Measurements from ENCODE around the gene LIMS2.

Gene LIMS2

DNA sequence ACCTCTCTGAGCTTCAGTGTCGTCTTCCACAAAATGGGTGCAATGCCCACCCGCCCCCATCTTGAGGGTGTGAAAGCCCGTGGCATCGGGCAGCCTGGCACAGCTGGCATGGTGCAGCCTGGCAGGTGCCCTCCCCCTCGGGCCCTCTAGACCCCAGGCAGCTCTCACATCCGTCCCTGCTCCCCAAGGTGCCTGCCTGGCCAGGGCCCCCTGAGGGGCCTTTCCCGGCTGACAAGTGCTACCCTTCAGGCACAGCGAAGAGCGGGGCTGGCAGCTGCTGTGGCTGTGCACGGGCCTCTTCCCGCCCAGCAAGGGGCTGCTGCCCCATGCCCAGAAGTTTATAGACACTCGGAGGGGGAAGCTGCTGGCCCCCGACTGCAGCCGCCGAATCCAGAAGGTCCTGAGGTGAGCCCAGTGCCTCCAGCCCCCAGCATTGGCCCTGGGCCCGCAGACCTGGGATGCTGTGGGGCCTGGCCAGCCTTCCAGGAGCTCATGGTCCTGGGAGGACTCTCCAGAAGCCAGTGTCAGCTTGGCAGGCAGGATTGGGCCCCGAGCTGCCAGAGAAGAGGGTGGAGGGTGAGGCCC lies 43.2 kb downstream of the LIMS2 start:
- no peak for FAIRE-seq

DNA sequence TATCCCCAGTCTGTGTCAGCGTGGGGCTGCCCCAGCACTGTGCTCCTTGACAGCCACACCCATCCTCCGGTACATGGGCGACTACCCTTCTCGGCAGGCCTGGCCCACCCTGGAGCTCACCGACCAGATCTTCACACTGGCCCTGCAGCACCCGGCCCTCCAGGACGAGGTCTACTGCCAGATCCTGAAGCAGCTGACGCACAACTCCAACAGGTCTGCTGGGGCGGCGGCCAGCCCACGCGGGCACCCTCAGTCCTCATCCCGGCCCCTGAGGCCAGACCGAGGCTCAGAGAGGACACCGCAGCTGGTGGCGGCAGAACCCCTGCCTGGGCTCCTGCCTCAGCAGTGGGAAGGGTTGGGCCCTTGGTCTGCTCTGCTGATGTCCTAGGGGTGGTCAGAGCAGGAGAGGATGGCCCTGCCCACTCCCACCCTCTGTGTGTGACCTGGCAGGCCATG lies 43.8 kb downstream of the LIMS2 start:
- FAIRE-seq: no peak

DNA sequence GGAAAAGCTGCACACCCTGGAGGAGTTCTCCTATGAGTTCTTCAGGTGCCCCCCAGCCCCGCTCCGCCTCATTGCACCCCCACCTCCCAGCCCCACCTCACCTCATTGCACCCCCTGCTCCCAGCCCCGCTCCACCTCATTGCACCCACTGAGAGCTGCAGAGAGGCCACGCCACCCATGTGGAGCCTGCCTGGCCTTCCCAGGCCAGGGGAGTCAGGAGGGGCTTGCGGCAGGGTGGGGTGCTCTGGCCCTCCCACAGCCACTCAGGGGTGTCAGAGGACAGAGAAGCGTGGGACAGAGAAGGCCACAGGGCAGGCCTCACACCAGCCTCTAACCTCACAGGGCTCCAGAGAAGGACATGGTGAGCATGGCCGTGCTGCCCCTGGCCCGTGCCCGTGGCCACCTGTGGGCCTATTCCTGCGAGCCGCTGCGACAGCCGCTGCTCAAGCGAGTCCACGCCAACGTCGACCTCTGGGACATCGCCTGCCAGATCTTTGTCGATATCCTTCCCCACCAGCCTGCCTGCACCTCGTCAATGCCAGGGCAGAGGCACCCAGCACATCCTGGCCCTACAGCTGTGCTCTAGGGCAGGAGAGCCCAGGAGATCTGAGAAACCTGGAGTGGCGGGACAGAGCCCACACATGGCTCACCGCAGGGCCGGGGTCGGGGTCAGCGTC lies 44.3 kb downstream of the LIMS2 start:
- no peak for FAIRE-seq

DNA sequence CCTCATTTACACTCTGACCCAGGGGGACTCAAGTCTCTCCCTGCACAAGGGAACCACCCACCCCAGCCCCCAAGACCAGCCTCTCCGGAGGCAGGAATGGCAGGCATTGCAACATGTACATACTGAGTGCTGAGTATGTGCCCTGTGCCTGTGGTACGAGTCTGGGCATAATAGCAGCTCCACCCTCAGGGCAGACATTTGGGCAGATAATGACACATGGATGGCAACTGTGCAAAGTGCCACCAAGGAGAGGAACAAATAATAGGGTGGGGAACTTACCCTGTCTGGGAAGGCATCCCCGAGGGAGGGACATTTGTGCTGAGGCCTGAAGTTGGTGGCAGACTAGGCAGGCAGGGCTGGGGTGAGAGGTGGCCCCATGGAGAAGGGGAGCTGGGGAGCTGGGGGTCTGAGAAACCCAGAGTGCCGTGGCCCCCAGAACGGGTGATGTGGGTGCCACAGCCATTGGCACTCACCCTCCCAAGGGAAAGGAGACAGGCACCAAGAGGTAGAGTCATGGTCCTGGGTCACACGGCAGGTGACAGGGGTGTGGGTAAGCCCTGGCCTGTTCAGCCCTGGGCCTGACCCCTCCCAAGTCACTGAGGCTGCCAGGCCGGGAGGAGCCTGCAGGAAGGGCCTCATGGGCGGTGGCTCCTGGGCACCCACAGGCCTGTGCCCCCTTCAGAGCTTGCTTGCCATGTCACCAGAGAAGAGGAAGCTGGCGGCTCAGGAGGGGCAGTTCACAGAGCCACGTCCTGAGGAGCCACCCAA lies 45.0 kb downstream of the LIMS2 start:
- FAIRE-seq: no peak

DNA sequence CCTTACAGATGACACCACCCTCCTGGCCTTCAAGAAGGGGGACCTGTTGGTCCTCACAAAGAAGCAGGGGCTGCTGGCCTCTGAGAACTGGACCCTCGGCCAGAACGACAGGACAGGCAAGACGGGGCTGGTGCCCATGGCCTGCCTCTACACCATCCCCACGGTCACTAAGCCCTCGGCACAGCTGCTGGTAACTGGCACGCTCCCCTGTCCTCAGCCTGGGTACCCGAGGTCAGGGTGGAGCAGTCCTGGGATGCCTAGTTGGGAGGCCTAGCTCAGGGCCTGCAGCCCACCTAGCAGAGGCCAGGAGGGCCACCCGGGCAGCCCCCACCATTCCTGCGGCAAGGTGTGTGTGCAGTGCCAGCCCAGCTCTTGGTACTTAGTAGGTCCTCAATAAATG lies 45.7 kb downstream of the LIMS2 start:
- FAIRE-seq: no peak

DNA sequence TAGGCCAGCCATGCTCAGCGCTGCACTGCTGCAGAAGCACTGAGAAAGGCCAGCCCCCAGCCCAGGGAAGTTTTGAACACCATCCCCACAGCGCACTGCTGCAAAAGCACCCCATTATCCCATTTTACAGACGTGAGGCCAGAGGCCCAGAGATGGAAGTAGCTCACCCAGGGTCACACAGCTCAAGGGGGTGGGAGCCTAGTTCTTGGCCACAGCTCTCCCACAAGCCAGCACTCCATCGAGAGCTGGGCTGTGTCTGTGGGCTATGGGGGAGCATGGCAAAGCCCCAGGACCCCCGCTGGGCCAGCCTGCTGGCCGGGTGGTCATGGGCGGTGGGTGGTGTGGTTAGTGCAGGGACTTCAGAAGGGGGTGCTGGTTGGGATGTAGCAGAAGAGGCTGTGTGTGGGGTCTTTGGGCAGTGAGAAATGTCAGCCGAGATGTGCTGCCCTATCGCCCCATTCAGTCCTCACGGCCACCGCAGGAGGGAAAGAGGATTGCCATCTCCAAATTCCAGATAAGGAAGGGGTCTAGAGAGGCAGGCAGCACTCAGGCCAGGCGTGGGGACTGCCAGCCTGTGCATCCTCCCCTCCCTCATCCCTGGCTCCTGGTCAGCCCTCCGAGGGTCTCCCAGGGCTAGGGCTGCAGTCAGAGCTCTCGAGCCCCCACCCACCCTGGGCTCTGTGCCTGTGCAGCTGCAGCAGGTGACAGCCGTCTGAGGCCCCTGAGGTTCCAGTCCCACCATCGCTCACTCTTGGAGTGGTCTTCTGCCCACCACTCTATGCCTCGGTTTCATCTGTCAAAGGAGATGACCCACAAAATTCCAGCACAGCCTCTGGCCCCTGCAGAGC lies 46.3 kb downstream of the LIMS2 start:
- no peak for FAIRE-seq

DNA sequence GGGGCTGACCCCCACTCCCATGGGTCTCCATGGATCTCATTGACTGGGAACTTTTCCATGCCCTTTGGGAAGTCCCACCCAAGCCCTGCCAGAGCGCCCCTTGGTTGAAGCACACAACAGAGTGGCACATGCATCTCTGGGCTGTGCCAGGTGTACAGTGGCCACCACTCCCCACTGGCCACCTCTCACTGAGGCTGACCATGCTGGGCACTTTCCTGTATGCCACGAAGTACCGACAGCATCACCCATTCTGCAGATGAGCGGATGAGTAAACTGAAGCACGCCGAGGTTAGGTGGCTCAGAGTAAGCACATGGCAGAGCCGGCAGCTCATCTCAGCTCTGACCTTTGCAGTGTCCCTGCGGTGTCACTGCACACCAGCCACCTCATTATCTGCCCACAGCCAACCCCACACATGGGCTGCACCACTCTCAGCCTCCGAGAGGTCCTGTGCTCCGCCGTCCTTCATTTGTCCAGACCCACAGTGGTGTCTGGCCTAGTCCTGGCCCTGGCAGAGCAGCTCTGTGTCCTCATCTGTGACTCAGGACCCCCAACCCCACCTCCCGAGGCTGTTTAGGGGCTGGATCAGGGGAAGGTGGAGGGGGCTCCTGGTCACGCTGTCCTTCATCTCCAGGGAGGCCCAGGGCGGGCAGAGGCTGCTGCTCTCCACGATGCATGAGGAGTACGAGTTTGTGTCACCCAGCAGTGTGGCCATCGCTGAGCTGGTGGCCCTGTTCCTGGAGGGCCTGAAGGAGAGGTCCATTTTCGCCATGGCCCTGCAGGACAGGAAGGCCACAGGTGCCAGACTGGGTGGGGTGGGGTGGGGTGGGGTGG lies 47.4 kb downstream of the LIMS2 start:
- no peak for FAIRE-seq

DNA sequence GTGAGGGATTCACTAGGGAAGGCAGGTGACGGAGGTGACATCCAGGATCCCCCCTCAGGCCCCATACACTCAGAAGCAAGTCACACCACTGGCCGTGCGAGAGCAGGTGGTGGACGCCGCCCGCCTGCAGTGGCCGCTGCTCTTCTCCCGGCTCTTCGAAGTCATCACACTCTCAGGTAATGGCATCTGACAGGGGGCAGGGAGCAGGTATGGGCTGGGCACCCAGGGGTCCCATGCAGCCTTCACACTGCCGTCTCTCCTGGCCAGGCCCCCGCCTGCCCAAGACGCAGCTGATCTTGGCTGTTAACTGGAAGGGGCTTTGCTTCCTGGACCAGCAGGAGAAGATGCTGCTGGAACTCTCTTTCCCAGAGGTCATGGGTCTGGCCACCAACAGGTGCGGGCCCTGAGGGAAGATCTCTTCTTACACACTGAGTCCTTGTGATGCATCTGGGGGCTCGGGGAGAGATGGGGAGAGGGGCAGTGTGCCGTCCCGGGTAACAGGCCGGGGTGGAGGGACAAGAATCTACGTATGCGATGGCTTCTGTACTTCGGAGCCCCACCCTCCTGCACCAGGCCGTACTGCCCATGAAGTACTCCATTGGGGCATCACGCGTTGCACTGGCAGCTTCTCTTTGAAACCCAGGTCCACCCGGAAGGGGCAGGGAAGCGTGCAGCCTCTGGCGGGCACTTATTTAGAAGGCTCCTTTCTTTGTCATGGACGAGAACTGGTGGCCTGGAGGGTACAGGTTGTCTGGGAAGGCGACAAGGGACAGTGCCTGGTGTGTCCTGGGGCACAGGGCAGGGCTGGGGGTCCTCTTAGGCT lies 48.2 kb downstream of the LIMS2 start:
- no peak for FAIRE-seq

DNA sequence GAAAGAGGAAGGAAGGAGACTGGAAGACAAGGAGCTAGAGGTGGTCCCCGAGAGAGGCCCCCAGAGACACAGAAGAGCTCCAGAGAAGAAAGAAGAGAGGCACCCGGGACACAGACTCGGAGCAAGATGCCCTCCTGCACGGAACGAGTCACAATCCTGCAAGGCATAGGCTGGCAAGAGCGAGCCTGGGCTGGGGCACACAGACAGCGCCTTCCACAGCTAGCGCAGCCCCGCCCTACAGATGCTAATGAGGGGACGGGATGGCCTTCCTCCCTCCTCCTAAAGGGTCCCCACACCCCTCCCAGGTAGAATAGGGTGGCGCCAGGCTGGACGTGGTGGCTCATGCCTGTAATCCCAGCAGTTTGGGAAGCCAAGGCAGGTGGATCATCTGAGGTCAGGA lies 49.2 kb downstream of the LIMS2 start:
- FAIRE-seq: no peak

DNA sequence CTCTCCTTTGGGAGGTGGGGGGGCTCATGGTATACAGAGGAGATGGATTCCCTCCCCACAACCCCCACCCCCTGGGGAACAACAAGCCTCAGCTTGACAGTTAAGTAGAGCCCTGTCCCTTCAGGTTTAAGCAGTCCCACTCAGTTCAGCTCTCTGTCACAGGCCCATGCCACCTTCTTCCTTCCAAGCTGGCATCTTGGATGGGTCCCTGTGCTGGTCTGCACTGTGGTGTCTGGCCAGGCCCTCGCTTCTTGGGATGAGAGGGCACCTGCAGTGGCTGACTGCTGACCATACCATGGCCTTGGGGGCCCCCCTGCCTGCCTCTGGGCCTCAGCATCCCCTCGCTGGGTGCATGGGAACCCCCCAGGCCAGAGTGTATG lies 49.8 kb downstream of the LIMS2 start:
- FAIRE-seq: no peak

DNA sequence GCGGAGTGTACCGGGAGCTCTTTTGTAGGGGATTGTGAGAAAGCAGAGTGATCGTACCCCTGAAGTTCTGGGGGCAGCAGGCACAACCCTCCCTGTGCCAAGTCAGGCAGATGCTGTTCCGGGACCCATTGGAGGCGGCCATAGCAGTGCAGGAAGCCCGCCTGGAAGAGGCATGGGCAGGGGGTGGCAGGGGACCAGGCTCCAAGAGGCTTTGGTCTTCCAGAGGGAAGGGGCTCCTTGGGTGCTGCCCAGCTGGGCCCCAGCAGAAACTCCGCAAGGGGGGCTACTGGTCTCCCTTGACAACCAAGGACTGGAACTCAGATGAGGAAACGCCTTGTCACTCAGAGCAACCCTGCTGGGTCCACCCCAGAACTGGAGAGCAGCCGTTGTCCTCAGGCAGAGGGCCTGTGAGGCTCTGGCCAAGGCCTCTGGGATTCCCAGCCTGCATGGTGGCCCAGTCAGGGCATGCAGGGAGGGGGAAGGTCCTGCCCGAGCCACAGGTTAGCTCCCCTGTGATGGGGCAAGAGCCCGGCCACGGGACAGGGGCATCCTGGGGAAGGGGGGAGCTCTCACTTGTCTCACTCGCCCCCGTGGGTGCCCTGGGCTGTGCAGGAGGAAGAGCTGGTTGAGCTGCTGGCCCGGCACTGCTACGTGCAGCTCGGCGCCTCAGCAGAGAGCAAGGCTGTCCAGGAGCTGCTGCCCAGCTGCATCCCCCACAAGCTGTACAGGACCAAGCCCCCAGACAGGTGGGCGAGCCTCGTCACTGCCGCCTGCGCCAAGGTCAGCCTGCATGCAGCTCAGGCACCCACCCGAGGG lies 50.4 kb downstream of the LIMS2 start:
- FAIRE-seq: no peak

DNA sequence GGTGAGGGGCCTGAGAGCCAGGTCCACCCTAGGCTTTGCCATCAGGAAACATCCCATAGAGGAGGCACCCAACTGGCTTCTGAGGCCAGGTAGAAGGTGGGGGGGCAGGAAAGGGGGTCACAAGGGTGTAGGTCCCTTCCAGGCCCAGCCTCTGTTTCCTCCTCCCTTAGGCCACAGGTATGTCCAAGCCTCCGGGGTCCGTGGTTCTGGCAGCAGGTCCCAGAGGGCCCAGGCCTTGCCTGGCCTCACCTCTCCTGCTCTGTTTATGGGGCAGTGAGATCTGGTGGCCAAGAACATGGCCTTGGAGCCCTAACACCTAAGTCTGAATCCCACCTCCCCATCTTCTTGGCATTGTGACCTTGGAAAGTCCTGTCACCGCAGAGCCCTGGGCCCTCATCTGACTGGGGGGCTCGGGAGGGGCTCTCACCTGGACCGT lies 51.0 kb downstream of the LIMS2 start:
- no peak for FAIRE-seq

DNA sequence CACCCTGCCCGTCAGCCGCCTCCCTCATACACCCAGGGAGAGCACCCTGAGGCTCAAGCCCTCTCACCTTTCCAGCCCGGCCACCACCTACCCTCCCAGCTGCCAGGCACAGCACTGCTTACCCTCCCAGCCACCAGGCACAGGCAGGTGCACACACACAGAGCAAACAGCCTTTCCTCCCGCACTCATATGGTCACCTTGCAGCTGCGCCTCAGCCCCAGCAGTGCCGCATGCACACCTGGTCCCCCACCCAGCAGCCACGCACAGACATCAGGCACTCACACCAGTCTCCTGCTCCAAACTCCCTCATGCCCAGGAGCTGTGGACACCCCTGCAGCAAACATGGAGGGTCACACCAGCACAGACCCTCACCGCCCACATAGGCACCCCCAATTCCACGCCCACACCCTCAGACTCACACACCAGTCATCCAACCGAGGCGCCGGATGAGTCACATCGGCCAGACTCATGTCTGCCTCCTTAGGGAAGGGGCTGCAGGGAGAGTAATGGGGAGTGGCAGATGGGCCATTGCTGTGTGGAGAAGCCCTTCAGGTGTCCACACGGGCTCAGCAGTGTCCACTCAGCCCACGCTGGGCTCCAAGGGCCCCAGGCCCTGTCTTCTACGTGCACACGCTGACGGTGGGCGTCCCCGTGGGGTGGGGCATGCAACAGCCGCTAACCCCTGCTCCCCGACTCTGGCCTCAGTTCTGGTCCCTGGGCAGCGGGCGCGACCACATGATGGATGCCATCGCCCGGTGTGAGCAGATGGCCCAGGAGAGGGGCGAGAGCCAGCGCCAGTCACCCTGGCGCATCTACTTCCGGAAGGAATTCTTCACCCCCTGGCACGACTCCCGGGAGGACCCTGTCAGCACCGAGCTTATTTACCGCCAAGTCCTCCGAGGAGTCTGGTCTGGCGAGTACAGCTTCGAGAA lies 51.7 kb downstream of the LIMS2 start:
- FAIRE-seq: no peak

DNA sequence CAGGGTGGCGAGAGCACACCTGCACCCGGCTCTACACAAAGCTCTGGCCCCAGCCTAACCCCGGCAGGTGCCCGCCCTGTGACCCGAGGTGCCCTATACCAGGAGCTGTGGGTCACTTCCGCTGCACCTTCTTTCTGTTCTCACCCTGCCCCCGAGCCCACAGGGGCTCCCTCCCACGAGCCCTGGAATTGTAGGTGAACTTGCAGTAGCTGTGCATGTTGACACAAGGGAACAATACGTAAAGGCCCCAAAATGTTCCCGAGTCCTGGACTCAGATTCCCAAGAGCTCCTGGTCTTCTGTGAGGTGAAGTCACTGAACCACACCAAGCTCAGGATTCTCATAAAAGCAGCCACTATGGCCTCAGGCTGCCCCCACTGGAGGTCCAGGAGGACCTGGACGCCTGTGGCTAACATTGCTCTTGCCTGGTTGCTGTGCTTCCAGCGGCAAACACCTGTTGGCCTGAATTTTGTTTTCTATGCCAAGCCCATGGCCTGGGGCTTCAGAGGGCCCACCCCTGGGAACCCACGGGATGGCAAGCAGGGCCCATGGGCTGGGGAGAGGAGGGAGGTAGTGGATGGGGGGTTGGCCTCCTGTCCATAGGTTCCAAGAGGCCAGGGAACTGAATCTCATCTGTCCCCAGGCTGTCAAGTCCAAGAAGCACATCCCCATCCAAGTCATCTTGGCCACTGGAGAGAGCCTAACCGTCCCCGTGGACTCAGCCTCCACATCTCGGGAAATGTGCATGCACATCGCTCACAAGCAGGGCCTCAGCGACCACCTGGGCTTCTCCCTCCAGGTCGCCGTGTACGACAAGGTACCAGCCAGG lies 52.6 kb downstream of the LIMS2 start:
- FAIRE-seq: no peak

DNA sequence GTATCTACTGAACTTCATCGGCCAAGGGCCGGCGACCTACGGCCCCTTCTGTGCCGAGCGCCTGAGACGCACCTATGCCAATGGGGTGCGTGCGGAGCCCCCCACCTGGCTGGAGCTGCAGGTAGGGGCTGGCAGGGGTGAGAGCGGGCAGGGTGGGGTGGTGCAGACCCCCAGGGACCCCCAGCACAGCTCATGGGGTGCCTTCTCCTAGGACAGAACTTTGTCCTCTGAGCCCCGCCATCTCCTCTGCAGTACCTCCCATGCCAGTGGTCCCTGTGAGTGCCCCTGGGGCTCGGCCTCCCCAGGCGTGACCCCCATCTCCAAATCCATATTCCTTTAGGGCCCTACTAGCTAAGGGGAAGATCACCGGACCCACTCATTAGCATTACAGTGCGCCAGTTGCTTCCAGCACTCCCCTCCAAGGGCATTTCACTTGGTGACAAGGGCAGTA lies 53.3 kb downstream of the LIMS2 start:
- FAIRE-seq: no peak

DNA sequence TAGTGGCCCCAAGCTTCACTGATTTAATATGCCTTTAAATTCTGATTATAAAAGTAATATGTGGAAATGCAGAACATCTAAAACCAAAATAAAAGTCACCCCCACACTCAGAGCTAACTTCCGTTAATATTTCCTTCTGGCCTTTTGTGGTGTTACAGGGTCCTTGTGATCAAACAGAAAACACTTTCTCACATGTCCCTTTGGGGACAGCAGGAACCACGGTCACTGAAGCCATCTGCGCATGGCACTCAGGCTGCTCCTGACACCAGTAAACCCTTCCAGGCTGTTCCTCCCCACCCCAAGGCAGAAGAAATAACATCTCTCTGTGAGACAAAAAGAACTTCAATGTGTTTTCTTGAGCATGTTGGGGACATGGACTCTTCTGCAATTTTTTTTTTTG lies 54.5 kb downstream of the LIMS2 start:
- no peak for FAIRE-seq

DNA sequence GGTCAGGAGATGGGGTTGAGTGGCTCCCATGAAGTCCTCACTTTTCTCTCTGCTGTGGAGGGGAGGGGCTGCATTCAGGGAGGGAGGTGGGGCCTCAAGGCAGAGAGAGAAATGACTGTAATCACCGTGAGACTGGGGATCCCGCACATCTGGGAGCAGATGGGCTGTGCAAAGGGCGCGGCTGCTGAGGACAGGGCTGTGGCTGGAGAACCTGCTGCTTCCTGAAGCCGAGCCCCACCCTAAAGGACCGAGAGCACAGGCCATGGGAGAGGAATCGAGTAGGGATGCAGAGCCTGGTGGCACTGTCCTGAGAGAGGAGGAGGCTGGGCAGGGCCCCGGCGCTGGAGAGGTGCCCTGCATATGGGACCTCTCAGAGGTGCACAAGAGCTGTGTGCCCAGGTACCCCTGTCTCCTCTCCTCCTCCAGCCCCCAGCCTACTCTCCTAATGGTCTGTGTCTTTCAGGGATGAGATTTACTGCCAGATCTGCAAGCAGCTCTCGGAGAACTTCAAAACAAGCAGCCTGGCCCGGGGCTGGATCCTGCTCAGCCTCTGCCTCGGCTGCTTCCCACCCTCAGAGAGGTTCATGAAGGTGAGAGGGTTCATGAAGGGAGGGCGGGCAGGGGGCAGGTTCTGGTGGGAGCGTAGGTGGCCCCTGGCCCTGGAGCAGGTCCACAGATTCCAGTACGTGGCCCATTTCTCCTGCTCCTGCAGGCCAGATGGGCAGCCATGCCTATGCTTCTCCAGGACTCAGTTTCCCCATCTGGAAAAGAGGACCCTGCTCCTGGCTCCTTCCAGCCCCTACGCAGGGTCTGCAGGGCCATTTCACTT lies 55.2 kb downstream of the LIMS2 start:
- FAIRE-seq: no peak

Data from A204.1 (cell line).